ENCODE measurements around the gene LIPG.
"Not testable (repeated sequence)": the region's sequence is repeated elsewhere in the genome, so short reads cannot be mapped to it uniquely, and the experiment has no call there.

LIPG gene

DNA sequence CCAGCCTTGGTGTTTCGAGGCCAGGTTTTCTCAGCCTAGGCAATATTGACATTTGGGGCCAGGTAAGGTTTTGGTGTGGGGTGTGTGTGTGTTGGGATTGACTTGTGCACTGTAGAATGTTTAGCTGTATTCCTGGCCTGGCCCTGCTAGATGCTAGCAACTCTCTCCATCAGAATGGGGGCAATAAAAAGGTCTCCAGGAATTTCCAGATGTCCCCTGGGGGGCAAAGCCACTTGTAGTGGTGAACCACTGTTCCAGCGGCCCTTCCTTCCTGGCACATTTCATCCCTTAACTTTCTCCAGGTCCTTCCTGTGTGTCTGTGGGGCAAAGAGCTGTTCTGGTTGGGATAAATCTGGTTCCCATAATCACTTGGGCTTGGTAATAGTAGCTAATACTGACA, 12.0 kb downstream of the LIPG start:
- no peak for DNase-seq (ENCODE audit: low read depth in 2 of 2)

- not testable (repeated sequence) for DNase-seq (ENCODE audit: low read depth in 2 of 2)
These were observed 17.2 kb downstream of the LIPG start for GRCh38 chr18:49579041-49579440.

- not testable (repeated sequence) for DNase-seq (ENCODE audit: low read depth in 2 of 2)
These were observed 17.7 kb downstream of the LIPG start for GRCh38 chr18:49579583-49579982.

DNA sequence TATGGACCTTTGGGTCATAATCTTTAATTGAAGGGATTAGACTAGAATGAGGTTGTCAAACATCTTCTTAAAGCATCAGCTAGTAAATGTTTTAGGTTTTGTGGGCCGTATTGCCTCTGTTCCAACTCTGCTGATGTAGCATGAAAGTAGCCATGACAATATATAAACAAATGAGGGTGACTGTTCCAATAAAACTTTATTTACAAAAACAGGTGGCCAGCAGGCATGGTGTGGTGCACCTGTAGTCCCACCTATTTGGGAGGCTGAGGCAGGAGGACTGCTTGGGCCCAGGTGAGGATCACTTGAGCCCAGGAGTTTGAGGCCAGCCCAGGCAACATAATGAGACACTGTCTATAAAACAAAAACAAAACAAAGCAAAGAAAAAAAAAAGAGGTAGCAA, 18.4 kb downstream of the LIPG start:
- DNase-seq (ENCODE audit: low read depth in 2 of 2): no peak

GRCh38 chr18:49581371-49581770, 19.5 kb downstream of the LIPG start:
- DNase-seq (ENCODE audit: low read depth in 2 of 2): no peak

DNA sequence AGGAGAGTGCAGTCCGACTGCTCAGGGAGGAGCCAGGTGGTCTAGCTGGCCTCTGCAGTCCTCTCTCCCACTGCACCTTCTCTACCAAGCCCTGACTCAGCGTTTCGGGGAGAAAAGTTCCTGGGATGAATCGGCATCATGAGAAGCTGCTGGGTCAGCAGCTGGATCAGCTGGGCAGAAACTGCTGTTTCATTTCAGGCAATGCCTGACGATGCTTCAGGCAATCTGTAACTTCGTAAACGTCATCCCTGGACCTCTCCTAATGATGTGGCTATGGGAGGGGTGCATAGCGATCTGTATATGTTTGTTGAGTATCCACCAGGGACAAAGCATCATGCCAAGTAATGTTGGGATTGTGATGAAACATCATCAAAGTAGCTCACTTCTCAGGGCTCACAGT, 20.7 kb downstream of the LIPG start:
- no peak for DNase-seq (ENCODE audit: low read depth in 2 of 2)

DNA sequence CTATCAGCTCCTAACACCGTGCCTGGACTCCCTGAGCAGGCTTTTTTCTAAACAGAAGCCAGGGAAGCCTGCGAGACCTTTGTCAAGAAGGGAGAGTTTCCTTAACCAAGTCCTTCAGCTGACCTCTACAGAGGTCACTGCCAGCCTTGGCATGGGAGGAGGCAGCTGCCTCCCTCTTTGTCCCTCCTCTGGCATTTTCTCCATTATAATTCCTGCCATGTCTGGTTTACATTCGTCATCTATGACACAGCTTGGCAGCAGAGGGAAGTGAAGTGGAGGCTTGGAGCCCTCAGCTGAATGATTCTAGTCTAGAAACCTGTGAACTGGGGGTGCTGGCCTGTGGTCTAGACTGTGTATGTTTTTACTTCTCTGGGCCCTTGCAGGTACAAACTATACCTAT, 22.5 kb downstream of the LIPG start:
- DNase-seq (ENCODE audit: low read depth in 2 of 2): no peak

GRCh38 chr18:49584951-49585350, 23.1 kb downstream of the LIPG start:
- DNase-seq (ENCODE audit: low read depth in 2 of 2): not testable (repeated sequence)

GRCh38 chr18:49585781-49586663, 24.2 kb downstream of the LIPG start:
- no peak for DNase-seq (ENCODE audit: low read depth in 2 of 2)

DNA sequence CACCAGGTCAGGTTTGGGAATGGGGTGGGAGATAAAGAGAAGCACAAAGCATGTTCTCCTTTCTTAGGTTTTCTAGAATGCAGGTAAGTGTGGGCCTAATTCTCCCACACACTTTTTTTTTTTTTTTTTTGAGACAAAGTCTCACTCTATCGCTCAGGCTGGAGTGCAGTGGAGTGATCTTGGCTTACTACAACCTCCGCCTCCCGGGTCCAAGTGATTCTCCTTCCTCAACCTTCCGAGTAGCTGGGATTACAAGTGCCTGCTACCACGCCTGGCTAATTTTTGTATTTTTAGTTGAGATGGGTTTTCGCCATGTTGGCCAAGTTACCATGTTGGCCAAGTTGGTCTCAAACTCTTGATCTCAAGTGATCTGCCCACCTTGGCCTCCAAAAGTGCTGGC, 26.3 kb downstream of the LIPG start:
- DNase-seq (ENCODE audit: low read depth in 2 of 2): no peak

DNA sequence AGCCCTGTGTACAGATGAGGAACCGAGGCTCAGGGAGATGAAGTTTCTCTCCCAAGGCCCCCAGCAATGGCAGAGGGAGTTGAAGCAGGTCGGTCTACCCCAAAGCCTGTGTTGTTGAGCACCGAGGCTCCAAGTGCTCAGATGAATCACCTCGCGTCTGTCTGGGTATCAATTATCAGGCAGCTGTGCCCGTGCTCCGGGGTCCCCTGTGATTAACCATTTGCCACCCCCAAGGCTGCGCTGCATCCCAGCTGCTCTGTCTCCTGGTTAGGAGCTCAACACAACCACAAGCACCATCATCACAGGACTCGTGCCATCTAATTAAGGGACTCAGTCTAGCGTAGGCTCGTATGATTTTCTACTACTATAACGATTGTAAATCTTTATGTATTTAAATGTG, 27.1 kb downstream of the LIPG start:
- DNase-seq (ENCODE audit: low read depth in 2 of 2): no peak

GRCh38 chr18:49590608-49591007, 28.8 kb downstream of the LIPG start:
- no peak for DNase-seq (ENCODE audit: low read depth in 2 of 2)

GRCh38 chr18:49591271-49591670, 29.4 kb downstream of the LIPG start:
- DNase-seq (ENCODE audit: low read depth in 2 of 2): no peak

DNA sequence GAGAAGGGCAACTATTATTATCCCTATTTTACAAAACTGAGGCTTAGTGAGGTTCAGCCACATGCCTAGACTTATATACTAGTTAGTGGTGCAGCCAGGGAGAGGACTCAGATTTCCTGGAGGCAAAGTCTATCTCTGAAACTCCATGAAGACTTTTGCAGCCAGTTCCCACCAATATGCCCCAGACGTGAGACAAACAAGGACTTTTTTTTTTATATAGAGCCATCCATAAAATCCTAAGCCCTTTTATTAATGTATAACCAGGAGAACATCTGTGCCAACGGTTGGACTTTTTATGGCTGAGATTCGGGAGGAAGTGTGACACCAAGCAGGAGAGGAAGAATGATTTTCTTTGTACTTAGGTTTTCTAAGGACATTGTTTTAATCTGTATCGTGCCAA, 29.9 kb downstream of the LIPG start:
- no peak for DNase-seq (ENCODE audit: low read depth in 2 of 2)

- DNase-seq (ENCODE audit: low read depth in 2 of 2): no peak
These were observed 34.8 kb downstream of the LIPG start for GRCh38 chr18:49596687-49597086.

DNA sequence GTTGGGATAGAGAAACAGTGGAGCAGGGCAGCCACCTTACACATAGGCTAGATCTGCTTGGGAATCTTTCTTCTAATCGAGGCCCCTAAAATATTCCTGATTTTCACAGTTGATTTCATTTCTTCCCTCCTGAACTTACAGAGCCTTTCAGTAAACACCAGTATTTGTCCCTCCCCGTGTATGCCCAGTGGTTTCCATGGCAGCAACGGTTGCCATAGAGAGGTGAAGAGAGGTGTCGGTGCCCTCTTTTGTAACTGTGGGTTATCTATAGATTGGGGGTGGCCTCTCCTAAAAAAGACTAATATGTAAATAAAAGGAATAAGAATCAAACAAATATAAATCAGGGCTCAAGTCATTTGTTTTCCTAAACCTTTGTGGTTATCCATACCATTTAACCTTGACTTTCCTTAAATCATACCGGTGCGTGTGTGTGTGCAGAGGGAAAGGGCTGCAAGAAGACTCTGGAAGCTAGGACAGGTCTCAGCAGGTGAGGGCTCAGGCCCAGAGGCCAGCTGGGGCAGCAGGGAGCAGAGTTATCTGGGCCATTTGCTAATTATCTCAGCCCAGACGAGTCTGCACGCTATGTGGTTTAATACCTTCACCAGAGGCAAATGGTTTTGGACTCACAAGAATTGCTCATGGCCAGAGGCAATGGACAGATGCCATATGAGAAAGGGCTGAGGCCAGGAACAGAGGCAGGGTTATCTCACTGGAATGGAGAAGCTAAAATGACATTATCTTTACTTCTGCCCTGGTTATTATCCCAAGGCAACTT, 35.5 kb downstream of the LIPG start:
- DNase-seq (ENCODE audit: low read depth in 2 of 2): no peak

GRCh38 chr18:49601211-49601610, 39.4 kb downstream of the LIPG start:
- DNase-seq (ENCODE audit: low read depth in 2 of 2): no peak

GRCh38 chr18:49608366-49609255, 46.8 kb downstream of the LIPG start:
- DNase-seq (ENCODE audit: low read depth in 2 of 2): no peak

GRCh38 chr18:49609256-49610021, 47.6 kb downstream of the LIPG start:
- no peak for DNase-seq (ENCODE audit: low read depth in 2 of 2)

DNA sequence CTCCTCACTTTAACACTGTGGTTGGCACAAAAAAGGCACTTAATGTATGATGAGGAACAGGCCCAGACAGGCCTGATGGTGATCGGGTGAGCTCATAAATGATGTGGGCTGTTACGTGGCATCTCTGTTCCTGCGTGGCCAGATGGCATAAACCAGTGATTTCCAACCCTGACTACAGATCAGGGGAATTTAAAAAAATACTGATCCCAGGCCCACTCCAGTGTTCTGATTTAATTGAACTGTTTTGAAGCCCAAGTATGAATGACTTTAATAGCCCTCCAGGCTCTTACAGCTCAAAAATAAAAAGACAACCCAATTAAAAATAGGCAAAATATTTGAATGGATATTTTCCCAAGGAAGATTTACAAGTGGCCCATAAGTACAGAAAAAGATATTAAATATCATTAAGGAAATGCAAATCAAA, 48.2 kb downstream of the LIPG start:
- no peak for DNase-seq (ENCODE audit: low read depth in 2 of 2)

- DNase-seq (ENCODE audit: low read depth in 2 of 2): no peak
These were observed 49.5 kb downstream of the LIPG start for GRCh38 chr18:49611316-49611715.
